Spleen (tissue), 11 donors: ENCODE measurements around the gene CTNNA1. TPM values are rescaled to one million over a fixed set of nuclear protein-coding genes. Genes with fewer than 3 reads are reported as not detected.
"Not testable (repeated sequence)": the region's sequence is repeated elsewhere in the genome, so short reads cannot be mapped to it uniquely, and the experiment has no call there.

Experiments used
- DNase-seq: peaks from one replicate; pipeline ENCODE4 v3.0.0-alpha.2; 2020
- H3K27ac ChIP-seq, 8 donors: fragments of 200-600 bp; sonication (generic) in 7 of 8; 1 replicate in 4 of 8; 2 replicates in 4 of 8; pipeline versions ENCODE4 v1.5.0 to v1.8.0; 2016 to 2021; ENCODE audit warnings: inconsistent platforms in 4 of 8, mild to moderate bottlenecking in 4 of 8, moderate library complexity in 1 of 8
- H3K27me3 ChIP-seq, 7 donors: fragments of 200-600 bp; sonication (generic) in 6 of 7; replicated peaks in 1 of 7; 1 replicate in 4 of 7; 2 replicates in 3 of 7; pipeline versions ENCODE4 v1.5.0 to v1.8.0; 2016 to 2021; ENCODE audit warnings: inconsistent platforms in 3 of 7, mild to moderate bottlenecking in 1 of 7
- H3K36me3 ChIP-seq, 6 donors: fragments of 200-600 bp; sonication (generic) in 5 of 6; 1 replicate in 4 of 6; 2 replicates in 2 of 6; pipeline versions ENCODE4 v1.5.0 to v1.8.0; 2016 to 2021; ENCODE audit warnings: inconsistent platforms in 2 of 6
- H3K4me1 ChIP-seq, 6 donors: fragments of 200-600 bp; sonication (generic) in 5 of 6; 1 replicate in 3 of 6; 2 replicates in 3 of 6; pipeline versions ENCODE4 v1.5.0 to v1.8.0; 2016 to 2021; ENCODE audit warnings: inconsistent platforms in 3 of 6
- H3K4me3 ChIP-seq, 8 donors: fragments of 200-600 bp; sonication (generic) in 7 of 8; 1 replicate in 4 of 8; 2 replicates in 4 of 8; pipeline versions ENCODE4 v1.5.0 to v1.8.0; 2016 to 2021; ENCODE audit warnings: inconsistent platforms in 4 of 8, mild to moderate bottlenecking in 4 of 8, moderate library complexity in 2 of 8
- H3K9me3 ChIP-seq, 8 donors: fragments of 200-600 bp; sonication (generic) in 7 of 8; 1 replicate in 4 of 8; 2 replicates in 4 of 8; pipeline versions ENCODE4 v1.5.0 to v1.8.0; 2016 to 2021; ENCODE audit warnings: inconsistent platforms in 4 of 8
- POLR2A ChIP-seq, 3 donors: fragments of 450-650 bp; IDR thresholded peaks; one replicate each; pipeline ENCODE4 v1.5.1; 2017; ENCODE audit warnings: antibody characterized with exemption in 3 of 3, mild to moderate bottlenecking in 1 of 3
- POLR2AphosphoS5 ChIP-seq, 3 donors: sonication (generic); formaldehyde crosslinking; IDR thresholded peaks; one replicate each; pipeline ENCODE4 v1.5.1; 2017; ENCODE audit warnings: antibody characterized with exemption in 3 of 3
- WGBS, 5 donors: extraction: QIAGEN DNeasy Blood & Tissue Kit in 3 of 5; methylation state at CpG; one replicate each; pipeline versions ENCODE4 v1.1.5 to v1.1.7; 2013 to 2018; 5-methylcytosine and 5-hydroxymethylcytosine counted together
- intact Hi-C: fragments of 100-400 bp; cut with DNase I; formaldehyde crosslinking; loops from one replicate; pipeline ENCODE4 v1.15.0; 2023; ENCODE audit warnings: low total_unique reads
- polyA plus RNA-seq, 3 donors: library from polyadenylated mRNA; stranded (reverse); fragments of 200-250 nt; gene quantifications; one replicate each; pipeline ENCODE4 v1.2.1, GENCODE V29; 2013
- total RNA-seq, 7 donors: library from RNA; depleted of rRNA in 3 of 7; stranded (reverse); fragments of >200 nt in 3 of 7; fragmentation: NEBNext Ultra II Directional in 4 of 7; extraction: Animal tissue kit (Norgen Biotek cat#: 25700) in 4 of 7; gene quantifications; one replicate each; pipeline versions ENCODE4 v1.1.0 to v1.2.1, GENCODE V29; 2016 to 2021
- TF ChIP-seq, protein P1 (sequence below), 11 experiments: fragments of 200-600 bp in 7 of 11; fragments of 450-650 bp in 4 of 11; sonication (generic) in 4 of 11; IDR thresholded peaks in 8 of 11; conservative IDR thresholded peaks in 3 of 11; 1 replicate in 7 of 11; 2 replicates in 4 of 11; pipeline versions ENCODE4 v1.4.0 to v1.8.0; 2016 to 2021; ENCODE audit warnings: antibody characterized with exemption in 11 of 11, inconsistent platforms in 4 of 11, mild to moderate bottlenecking in 1 of 11
- donor health status: healthy with polysubstance abuse.
- donor health status: DM: no; HTN: no; CAD: no; lungs with moderate emphysema.
- donor health status: DM: no; HTN: no; CAD: no.
- donor health status: Bipolar disorder and iron deficiency.
- donor health status: healthy.
- donor health status: DM: no; HTN: no; CAD: no.
- donor health status: DM: yes; HTN: yes; CAD: no.

Gene CTNNA1
- total and polyA plus RNA-seq, 10 donors = 26.7 to 313 (median 186) TPM

DNA sequence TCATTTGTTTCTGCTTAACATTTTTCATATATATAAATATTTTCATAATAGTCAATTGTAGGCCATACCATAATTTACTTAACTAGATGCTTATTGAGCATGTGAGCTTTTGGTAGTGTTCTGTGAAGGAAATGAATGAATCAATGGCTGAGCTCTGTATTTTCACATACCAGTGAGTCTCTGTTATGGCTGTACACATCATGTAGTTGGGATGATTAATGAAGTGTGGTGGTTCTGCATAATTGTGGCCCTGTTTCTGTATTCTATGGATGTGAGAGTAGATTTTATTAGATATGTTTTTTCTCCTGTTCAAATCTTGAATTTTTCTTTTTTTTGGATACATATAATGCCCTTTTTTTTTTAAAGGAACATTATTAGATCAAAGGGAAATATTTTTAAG is 56.2 kb downstream of the CTNNA1 start:
- peaks cover 0 to 45% (median 5%) of the 10 kb centered on the region in 6 donors for H3K36me3 ChIP-seq
- peaks cover 0 to 12% (median 4%) of the 10 kb centered on the region in 6 donors for H3K4me1 ChIP-seq
- no peaks in the 10 kb centered on the region for H3K9me3 ChIP-seq
- no peak for TF ChIP-seq POLR2AphosphoS5 (IDR thresholded peaks at IDR 0.05)
- TF ChIP-seq, protein P1, sequence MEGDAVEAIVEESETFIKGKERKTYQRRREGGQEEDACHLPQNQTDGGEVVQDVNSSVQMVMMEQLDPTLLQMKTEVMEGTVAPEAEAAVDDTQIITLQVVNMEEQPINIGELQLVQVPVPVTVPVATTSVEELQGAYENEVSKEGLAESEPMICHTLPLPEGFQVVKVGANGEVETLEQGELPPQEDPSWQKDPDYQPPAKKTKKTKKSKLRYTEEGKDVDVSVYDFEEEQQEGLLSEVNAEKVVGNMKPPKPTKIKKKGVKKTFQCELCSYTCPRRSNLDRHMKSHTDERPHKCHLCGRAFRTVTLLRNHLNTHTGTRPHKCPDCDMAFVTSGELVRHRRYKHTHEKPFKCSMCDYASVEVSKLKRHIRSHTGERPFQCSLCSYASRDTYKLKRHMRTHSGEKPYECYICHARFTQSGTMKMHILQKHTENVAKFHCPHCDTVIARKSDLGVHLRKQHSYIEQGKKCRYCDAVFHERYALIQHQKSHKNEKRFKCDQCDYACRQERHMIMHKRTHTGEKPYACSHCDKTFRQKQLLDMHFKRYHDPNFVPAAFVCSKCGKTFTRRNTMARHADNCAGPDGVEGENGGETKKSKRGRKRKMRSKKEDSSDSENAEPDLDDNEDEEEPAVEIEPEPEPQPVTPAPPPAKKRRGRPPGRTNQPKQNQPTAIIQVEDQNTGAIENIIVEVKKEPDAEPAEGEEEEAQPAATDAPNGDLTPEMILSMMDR (IDR thresholded peaks at IDR 0.05 in 8 of 11, conservative IDR thresholded peaks at IDR 0.05 in 3 of 11) = no peak
- TF ChIP-seq POLR2A (IDR thresholded peaks at IDR 0.05) = no peak
- H3K27me3 ChIP-seq = no peaks in the 10 kb centered on the region
- DNase-seq = no peak
- intact Hi-C loops = no loop called here
- H3K27ac ChIP-seq = no peak overlapping the region
- H3K4me3 ChIP-seq = no peak overlapping the region

DNA sequence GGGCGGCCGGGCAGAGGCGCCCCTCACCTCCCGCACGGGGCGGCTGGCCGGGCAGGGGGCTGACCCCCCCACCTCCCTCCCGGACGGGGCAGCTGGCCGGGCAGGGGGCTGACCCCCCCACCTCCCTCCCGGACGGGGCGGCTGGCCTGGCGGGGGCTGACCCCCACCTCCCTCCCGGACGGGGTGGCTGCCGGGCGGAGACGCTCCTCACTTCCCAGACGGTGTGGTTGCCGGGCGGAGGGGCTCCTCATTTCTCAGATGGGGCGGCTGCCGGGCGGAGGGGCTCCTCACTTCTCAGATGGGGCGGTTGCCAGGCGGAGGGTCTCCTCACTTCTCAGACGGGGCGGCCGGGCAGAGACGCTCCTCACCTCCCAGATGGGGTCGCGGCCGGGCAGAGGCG is 57.6 kb downstream of the CTNNA1 start:
- H3K27me3 ChIP-seq, H3K4me3 ChIP-seq, DNase-seq, H3K27ac ChIP-seq, intact Hi-C loops, H3K9me3 ChIP-seq: not testable (repeated sequence)
- H3K4me1 ChIP-seq = peaks cover 0 to 13% (median 4%) of the 10 kb centered on the region in 6 donors
- WGBS, 5 donors = 95 to 97% (median 96%) methylated on average over 10 to 25 of the region's 35 CpGs
- H3K36me3 ChIP-seq = peaks cover 0 to 58% (median 10%) of the 10 kb centered on the region in 6 donors

DNA sequence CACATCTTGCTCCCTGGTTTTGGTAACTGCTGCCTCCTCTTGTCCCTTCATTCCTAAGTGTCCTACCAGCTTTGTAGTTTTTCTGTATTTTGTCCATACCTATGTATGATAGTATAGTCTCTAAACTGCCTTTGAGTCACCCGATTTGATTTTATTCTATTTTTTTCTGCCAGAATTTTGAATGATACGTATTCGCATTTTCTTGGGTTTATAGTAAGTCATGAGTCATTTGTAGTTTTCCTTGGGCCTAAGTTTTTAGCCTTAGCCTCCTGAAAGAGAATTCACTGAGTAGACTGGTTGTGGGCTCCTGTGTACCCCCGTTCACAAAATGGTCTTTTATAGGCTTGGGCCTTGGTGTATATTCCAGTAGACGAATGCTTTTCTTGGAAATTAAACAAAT is 62.3 kb downstream of the CTNNA1 start:
- no peaks in the 10 kb centered on the region for H3K9me3 ChIP-seq
- no peak for DNase-seq
- H3K27ac ChIP-seq = no peak overlapping the region
- no peaks in the 10 kb centered on the region for H3K27me3 ChIP-seq
- peaks cover 0 to 72% (median 7%) of the 10 kb centered on the region in 6 donors for H3K36me3 ChIP-seq
- 94 to 98% (median 94%) methylated on average over 5 of the region's 5 CpGs for WGBS, 5 donors
- H3K4me3 ChIP-seq = no peak overlapping the region
- intact Hi-C loops = no loop called here
- peaks cover 0 to 12% (median 0%) of the 10 kb centered on the region in 6 donors for H3K4me1 ChIP-seq
- TF ChIP-seq POLR2A (IDR thresholded peaks at IDR 0.05) (no peak), POLR2AphosphoS5 (IDR thresholded peaks at IDR 0.05) (no peak)
- TF ChIP-seq, protein P1 (IDR thresholded peaks at IDR 0.05 in 8 of 11, conservative IDR thresholded peaks at IDR 0.05 in 3 of 11) = no peak

DNA sequence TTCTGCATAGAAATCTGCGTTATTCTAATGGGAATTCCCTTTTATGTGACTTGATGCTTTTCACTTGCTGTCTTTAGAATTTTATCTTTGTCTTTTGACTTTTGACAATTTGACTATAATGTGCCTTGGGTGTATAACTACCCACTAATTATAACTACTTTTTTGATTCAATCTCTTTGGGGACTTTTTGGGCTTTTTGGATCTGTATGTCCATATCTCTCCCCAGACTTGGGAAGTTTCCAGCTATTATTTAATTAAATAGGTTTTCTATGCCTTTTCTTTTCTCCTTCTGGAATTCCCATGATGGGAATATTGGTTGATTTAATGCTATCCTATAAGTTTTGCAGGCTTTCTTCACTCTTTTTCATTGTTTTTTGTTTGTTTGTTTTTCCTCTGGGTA is 64.0 kb downstream of the CTNNA1 start:
- 89 to 100% (median 97%) methylated on average over 1 of the region's 1 CpG for WGBS, 5 donors
- intact Hi-C loops = no loop called here
- Histone ChIP-seq H3K27me3 (no peaks in the 10 kb centered on the region), H3K9me3 (no peaks in the 10 kb centered on the region), H3K27ac (no peak overlapping the region), H3K4me3 (no peak overlapping the region), H3K4me1 (peaks cover 0 to 12% (median 3%) of the 10 kb centered on the region in 6 donors), H3K36me3 (peaks cover 0 to 60% (median 7%) of the 10 kb centered on the region in 6 donors)
- no peak for DNase-seq
- TF ChIP-seq POLR2A (IDR thresholded peaks at IDR 0.05) (no peak), POLR2AphosphoS5 (IDR thresholded peaks at IDR 0.05) (no peak)
- TF ChIP-seq, protein P1 (IDR thresholded peaks at IDR 0.05 in 8 of 11, conservative IDR thresholded peaks at IDR 0.05 in 3 of 11) = no peak

DNA sequence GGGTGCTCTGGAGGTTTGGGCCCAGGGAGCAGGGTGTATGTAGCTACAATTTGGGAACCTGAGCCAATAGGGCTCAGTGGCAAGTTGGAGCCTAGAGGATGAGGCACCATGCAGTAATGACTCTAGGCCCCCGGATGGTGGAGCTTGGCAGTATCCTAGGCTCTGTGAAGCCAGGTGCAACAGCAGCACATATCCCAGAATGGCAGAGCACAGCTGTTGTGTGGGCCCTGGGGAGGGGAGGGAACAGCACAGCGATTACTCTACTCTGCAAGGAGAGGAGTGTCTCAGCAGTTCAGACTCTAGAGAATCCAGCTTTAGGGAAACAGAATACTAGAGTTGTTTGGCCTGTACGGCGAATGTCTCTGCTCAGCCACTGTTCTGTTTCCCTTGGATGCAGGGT is 65.9 kb downstream of the CTNNA1 start:
- Histone ChIP-seq H3K36me3 (peaks cover 0 to 42% (median 7%) of the 10 kb centered on the region in 6 donors), H3K4me3 (no peak overlapping the region), H3K27me3 (no peaks in the 10 kb centered on the region), H3K4me1 (peaks cover 0 to 14% (median 5%) of the 10 kb centered on the region in 6 donors), H3K27ac (no peak overlapping the region), H3K9me3 (no peaks in the 10 kb centered on the region)
- TF ChIP-seq, protein P1 (IDR thresholded peaks at IDR 0.05 in 8 of 11, conservative IDR thresholded peaks at IDR 0.05 in 3 of 11) = no peak
- no peak for TF ChIP-seq POLR2AphosphoS5 (IDR thresholded peaks at IDR 0.05)
- TF ChIP-seq POLR2A (IDR thresholded peaks at IDR 0.05) = no peak
- 89 to 100% (median 96%) methylated on average over 1 to 4 of the region's 4 CpGs for WGBS, 5 donors
- no peak for DNase-seq
- intact Hi-C loops = no loop called here
